HUDEP-2 (cell line): Measurements from ENCODE around the gene EHMT1.
"Not testable (repeated sequence)": the region's sequence is repeated elsewhere in the genome, so short reads cannot be mapped to it uniquely, and the experiment has no call there.

Experiments used
- DNase-seq, 76 experiments: peaks; one replicate each; lab custom pipeline; 2025; ENCODE audit not compliant: unreplicated experiment in 76 of 76; lab: John Stamatoyannopoulos, UW

The EHMT1 gene

GRCh38 chr9:137878146-137878941 is 259.5 kb downstream of the EHMT1 start:
- peak in 10 of 76 experiments; percentile 3 to 31 (median 10) for DNase-seq

GRCh38 chr9:137879052-137879451 is 260.2 kb downstream of the EHMT1 start:
- DNase-seq, result no peak

- DNase-seq, result no peak
These were observed 260.9 kb downstream of the EHMT1 start for GRCh38 chr9:137879566-137880150.

- DNase-seq, result no peak
These were observed 261.6 kb downstream of the EHMT1 start for GRCh38 chr9:137880160-137880975.

- no peak for DNase-seq
These were observed 262.2 kb downstream of the EHMT1 start for GRCh38 chr9:137880976-137881530.

- DNase-seq, result no peak
These were observed 263.0 kb downstream of the EHMT1 start for GRCh38 chr9:137881591-137882505.

GRCh38 chr9:137882506-137882821 is 263.7 kb downstream of the EHMT1 start:
- DNase-seq, result no peak

- not testable (repeated sequence) for DNase-seq
These were observed 265.2 kb downstream of the EHMT1 start for GRCh38 chr9:137883977-137884376.

GRCh38 chr9:137884547-137884946 is 265.7 kb downstream of the EHMT1 start:
- DNase-seq, result peak in 23 of 76 experiments; percentile 1 to 35 (median 13)

GRCh38 chr9:137885121-137885520 is 266.3 kb downstream of the EHMT1 start:
- DNase-seq, result not testable (repeated sequence)
